Activated naive CD8-positive, alpha-beta T cell treated with anti-CD3 and anti-CD28 coated beads for 36 hours (primary cell): Measurements from ENCODE around the gene AVP. TPM values are rescaled to one million over a fixed set of nuclear protein-coding genes. Genes with fewer than 3 reads are reported as not detected.
"Not testable (repeated sequence)": the region's sequence is repeated elsewhere in the genome, so short reads cannot be mapped to it uniquely, and the experiment has no call there.

ENCODE experiments used
- DNase-seq: peaks from one replicate; pipeline ENCODE4 v3.0.0; 2021
- H3K27ac Mint-ChIP-seq: one replicate; pipeline ENCODE4 v1.8.0; 2022; ENCODE audit warnings: mild to moderate bottlenecking, moderate library complexity, mixed read lengths
- H3K27me3 Mint-ChIP-seq: one replicate; pipeline ENCODE4 v1.8.0; 2022; ENCODE audit warnings: mild to moderate bottlenecking, mixed read lengths
- H3K36me3 Mint-ChIP-seq: one replicate; pipeline ENCODE4 v1.8.0; 2021; ENCODE audit warnings: mild to moderate bottlenecking, mixed read lengths
- H3K4me1 Mint-ChIP-seq: one replicate; pipeline ENCODE4 v1.8.0; 2021; ENCODE audit warnings: mixed read lengths
- H3K4me3 Mint-ChIP-seq: one replicate; pipeline ENCODE4 v1.8.0; 2022; ENCODE audit warnings: mild to moderate bottlenecking, moderate library complexity, mixed read lengths
- H3K9me3 Mint-ChIP-seq: one replicate; pipeline ENCODE4 v1.8.0; 2022; ENCODE audit warnings: mixed read lengths
- total RNA-seq, 2 experiments: library from RNA; stranded (reverse); gene quantifications; one replicate each; pipeline ENCODE4 v1.2.3, GENCODE V29; 2021

The AVP gene, protein sequence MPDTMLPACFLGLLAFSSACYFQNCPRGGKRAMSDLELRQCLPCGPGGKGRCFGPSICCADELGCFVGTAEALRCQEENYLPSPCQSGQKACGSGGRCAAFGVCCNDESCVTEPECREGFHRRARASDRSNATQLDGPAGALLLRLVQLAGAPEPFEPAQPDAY
- not detected for total RNA-seq

DNA sequence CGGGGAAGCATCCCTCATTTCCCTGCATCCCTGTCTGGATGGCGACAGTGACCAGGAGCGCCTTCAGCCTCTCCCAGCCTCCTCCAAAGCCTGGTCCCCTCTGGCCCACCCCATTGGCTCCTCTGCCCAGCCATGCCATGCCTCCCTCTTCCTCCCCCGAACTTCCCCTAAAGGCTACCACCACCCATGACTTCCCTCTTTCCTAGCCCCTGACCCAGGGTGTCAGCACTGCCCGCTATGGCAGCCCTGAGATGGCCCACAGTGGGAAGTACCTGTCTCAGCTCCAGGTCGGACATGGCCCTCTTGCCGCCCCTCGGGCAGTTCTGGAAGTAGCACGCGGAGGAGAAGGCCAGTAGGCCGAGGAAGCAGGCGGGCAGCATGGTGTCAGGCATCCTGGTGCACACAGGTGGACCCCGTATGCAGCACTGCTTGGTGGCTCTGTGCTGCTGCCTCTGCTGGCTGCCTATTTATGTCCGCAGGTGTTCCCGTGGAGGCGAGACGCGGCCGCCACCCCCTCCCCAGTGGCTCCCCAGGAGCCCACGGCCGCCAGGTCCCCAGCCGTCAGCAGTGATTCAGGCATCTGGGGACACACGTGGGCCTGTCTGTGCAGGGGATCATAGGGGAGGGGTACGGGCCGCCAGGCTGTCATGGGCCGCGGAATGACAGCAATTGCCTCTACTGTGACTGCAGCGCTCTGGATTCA, at the start of gene AVP:
Gene AVP (minus strand): TSS at position 442 of the 703 bp plus-strand sequence. CDS start 50 bp downstream, at position 392.
- no peak for DNase-seq
- no peak within 1 kb of the TSS for H3K4me3 Mint-ChIP-seq
- H3K27me3 Mint-ChIP-seq = peaks cover 48% of the 10 kb centered on the region
- H3K9me3 Mint-ChIP-seq = no peaks in the 10 kb centered on the region
- peaks cover 4% of the 10 kb centered on the region for H3K4me1 Mint-ChIP-seq
- H3K36me3 Mint-ChIP-seq = no peaks in the 10 kb centered on the region
- H3K27ac Mint-ChIP-seq = no peak within 1 kb of the TSS

DNA sequence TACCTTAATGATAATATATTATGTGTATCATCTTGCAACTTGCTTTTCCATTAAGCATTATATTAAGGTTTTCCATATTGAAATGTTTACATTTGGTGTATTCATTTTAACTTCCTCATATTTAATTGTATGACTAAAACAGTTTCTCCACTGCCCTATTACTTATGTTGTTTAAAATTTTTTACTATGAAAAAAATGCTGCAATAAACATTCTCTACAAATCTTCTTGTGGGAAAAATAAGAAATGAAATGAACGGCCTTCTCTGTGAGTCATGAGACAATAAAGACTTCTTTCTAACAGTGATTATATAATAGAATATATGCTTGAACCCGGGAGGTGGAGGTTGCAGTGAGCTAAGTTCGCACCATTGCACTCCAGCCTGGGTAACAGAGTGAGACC, 49.6 kb upstream of the AVP start:
- H3K27ac Mint-ChIP-seq = no peak overlapping the region
- no peak for DNase-seq
- peaks cover 17% of the 10 kb centered on the region for H3K4me1 Mint-ChIP-seq
- no peak overlapping the region for H3K4me3 Mint-ChIP-seq
- H3K27me3 Mint-ChIP-seq = no peaks in the 10 kb centered on the region
- H3K36me3 Mint-ChIP-seq = no peaks in the 10 kb centered on the region
- H3K9me3 Mint-ChIP-seq = no peaks in the 10 kb centered on the region

DNA sequence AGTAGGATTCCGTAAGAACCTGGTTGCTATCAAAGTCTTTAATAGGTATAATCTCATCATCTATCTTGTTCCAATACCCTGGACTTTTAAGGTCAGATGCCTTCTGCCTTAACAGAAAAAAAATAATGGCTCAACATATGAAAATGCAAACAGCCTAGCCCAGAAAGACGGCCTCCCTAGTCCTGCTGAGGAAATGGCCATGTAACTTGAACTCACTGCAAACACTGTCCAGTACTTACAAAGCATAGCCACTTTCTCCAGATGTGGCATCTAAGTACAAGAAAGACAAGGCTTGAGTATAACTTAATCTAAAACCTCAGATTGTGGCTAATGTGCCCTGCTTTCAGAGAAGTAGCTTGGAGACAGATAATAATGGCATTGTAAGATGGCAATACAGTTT, 48.6 kb upstream of the AVP start:
- Mint-ChIP-seq H3K4me3 (no peak overlapping the region), H3K9me3 (no peaks in the 10 kb centered on the region), H3K27me3 (no peaks in the 10 kb centered on the region), H3K27ac (no peak overlapping the region), H3K4me1 (peaks cover 12% of the 10 kb centered on the region), H3K36me3 (no peaks in the 10 kb centered on the region)
- DNase-seq = no peak

DNA sequence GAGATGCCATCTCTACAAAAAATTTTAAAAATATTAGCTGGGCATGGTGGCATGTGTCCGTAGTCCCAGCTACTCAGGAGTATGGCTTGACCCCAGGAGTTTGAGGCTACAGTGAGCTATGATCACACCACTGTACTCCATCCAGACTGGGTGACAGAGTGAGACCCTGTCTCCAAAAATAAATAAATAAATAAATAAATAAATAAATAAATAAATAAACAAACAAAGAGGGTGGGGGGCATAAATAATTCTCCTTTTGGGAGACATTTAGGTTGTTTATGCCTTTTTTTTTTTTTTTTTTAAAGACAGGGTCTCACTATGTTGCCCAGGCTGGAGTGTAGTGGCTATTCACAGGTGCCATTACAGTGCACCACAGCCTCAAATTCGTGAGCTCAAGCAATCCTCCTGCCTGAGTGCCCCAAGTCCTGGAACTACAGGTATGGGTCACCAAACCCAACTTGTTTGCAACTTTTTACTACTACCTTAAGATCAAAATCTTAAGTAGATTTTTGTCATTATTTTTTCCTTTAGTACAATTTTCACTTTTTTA, 45.6 kb upstream of the AVP start:
- Mint-ChIP-seq H3K4me3 (no peak overlapping the region), H3K27ac (no peak overlapping the region), H3K9me3 (no peaks in the 10 kb centered on the region), H3K4me1 (peaks cover 4% of the 10 kb centered on the region), H3K27me3 (no peaks in the 10 kb centered on the region), H3K36me3 (peaks cover 8% of the 10 kb centered on the region)
- DNase-seq = no peak

DNA sequence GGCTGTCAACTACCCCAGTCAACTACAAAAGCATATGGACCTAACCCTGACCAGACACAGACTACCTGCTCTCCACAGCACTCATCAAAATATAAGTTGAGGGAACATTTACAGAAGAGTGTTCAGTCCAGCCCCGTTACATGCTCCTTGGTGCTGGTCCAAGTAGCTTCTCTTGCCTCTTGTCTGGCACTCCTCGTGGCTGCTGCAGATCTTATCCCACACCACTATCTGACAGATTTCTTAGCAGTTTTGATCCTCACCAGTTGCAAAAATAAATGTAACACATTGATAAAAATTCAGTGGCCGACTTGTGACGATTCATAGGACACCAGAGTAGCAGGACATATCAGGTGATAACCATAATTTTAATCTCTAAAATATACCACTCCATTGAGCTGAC, 44.6 kb upstream of the AVP start:
- Mint-ChIP-seq H3K27me3 (no peaks in the 10 kb centered on the region), H3K9me3 (no peaks in the 10 kb centered on the region)

DNA sequence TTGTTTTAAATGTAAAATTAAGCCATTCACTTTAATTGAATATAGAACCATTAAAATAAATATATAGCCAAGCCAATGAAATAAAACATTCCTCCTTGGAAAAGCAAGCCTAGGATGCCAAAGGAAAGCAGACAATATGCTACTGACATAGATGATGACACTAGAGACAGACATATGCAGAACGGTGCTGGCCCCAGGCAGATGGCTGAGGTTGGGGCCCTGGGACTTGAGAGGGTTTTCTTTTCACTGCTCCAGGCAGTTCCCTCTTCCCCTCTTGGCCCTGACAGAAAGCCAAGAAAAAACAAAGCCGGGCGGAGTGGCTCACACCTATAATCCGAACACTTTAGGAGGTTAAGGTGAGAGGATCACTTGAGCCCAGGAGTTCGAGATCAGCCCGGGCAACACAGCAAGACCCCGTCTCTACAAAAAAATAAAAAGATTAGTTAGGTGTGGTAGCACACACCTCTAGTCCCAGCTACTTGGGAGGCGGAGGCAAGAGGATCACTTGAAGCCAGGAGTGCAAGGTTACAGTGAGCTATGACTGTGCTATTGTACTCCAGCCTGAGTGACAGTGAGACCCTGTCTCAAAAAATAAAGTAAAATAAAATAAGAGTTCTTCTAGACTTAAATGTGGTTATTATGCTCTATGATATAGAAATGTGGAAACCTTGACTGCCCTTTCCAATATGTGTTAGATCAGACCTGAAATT, 43.9 kb upstream of the AVP start:
- peaks cover 1% of the 10 kb centered on the region for H3K9me3 Mint-ChIP-seq
- peaks cover 24% of the 10 kb centered on the region for H3K36me3 Mint-ChIP-seq
- no peaks in the 10 kb centered on the region for H3K27me3 Mint-ChIP-seq
- no peak overlapping the region for H3K4me3 Mint-ChIP-seq
- H3K27ac Mint-ChIP-seq = no peak overlapping the region
- DNase-seq = no peak
- peaks cover 4% of the 10 kb centered on the region for H3K4me1 Mint-ChIP-seq

More for the DNA sequence above, 44.6 kb upstream of the AVP start:
- DNase-seq = no peak
- peaks cover 3% of the 10 kb centered on the region for H3K4me1 Mint-ChIP-seq
- no peak overlapping the region for H3K27ac Mint-ChIP-seq
- H3K36me3 Mint-ChIP-seq = peaks cover 17% of the 10 kb centered on the region
- no peak overlapping the region for H3K4me3 Mint-ChIP-seq

DNA sequence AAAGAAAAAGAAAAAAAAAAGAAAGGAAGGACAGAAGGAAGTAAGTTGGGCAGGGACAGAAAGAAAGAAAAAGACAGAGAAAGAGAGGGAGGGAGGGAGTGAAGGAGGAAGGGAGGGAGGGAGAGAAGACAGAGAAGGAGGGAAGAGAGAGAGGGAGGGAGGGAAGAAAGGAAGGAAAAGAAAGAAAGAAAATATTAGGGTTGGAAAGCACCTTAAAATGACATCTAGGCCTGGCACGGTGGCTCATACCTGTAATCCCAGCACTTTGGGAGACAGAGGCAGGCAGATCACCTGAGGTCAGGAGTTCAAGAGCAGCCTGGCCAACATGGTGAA, 42.0 kb upstream of the AVP start:
- H3K4me1 Mint-ChIP-seq = peaks cover 21% of the 10 kb centered on the region
- H3K36me3 Mint-ChIP-seq = peaks cover 42% of the 10 kb centered on the region
- DNase-seq = no peak
- H3K4me3 Mint-ChIP-seq = no peak overlapping the region
- H3K27ac Mint-ChIP-seq = no peak overlapping the region
- peaks cover 14% of the 10 kb centered on the region for H3K9me3 Mint-ChIP-seq
- H3K27me3 Mint-ChIP-seq = no peaks in the 10 kb centered on the region

DNA sequence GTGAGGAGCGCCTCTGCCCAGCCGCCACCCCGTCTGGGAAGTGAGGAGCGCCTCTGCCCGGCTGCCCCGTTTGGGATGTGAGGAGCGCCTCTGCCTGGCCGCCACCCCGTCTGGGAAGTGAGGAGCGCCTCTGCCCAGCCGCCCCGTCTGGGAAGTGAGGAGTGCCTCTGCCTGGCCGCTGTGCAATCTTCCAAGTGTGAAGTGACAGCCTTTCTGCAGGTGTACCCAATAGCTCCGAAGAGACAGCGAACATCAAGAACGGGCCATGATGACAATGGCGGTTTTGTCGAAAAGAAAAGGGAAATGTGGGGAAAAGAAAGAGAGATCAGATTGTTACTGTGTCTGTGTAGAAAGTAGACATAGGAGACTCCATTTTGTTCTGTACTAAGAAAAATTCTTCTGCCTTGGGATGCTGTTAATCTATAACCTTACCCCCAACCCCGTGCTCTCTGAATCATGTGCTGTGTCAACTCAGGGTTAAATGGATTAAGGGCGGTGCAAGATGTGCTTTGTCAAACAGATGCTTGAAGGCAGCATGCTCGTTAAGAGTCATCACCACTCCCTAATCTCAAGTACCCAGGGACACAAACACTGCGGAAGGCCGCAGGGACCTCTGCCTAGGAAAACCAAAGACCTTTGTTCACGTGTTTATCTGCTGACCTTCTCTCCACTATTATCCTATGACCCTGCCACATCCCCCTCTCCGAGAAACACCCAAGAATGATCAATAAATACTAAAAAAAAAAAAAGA, 41.4 kb upstream of the AVP start:
- not testable (repeated sequence) for H3K27me3 Mint-ChIP-seq, H3K27ac Mint-ChIP-seq, DNase-seq, H3K4me3 Mint-ChIP-seq
- peaks cover 46% of the 10 kb centered on the region for H3K36me3 Mint-ChIP-seq
- peaks cover 25% of the 10 kb centered on the region for H3K4me1 Mint-ChIP-seq
- H3K9me3 Mint-ChIP-seq = peaks cover 14% of the 10 kb centered on the region

DNA sequence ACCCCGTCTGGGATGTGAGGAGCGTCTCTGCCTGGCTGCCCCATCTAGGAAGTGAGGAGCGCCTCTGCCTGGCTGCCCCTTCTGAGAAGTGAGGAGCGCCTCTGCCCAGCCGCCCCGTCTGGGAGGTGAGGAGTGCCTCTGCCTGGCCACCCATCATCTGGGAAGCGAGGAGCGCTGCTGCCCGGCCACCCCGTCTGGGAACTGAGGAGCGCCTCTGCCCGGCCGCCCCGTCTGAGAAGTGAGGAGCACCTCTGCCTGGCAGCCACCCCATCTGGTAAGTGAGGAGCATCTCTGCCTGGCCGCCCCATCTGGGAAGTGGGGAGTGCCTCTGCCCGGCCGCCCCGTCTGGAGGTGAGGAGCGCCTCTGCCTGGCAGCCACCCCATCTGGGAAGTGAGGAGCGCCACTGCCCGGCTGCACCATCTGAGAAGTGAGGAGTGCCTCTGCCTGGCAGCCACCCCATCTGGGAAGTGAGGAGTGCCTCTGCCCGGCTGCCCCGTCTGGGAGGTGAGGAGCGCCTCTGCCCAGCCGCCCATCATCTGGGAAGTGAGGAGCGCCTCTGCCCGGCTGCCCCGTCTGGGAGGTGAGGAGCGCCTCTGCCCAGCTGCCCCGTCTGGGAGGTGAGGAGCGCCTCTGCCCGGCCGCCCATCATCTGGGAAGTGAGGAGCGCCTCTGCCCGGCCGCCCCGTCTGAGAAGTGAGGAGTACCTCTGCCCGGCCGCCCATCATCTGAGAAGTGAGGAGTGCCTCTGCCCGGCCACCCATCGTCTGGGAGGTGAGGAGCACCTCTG, 40.4 kb upstream of the AVP start:
- not testable (repeated sequence) for H3K4me3 Mint-ChIP-seq, DNase-seq, H3K27ac Mint-ChIP-seq, H3K27me3 Mint-ChIP-seq
- peaks cover 29% of the 10 kb centered on the region for H3K4me1 Mint-ChIP-seq
- H3K36me3 Mint-ChIP-seq = peaks cover 50% of the 10 kb centered on the region
- H3K9me3 Mint-ChIP-seq = peaks cover 14% of the 10 kb centered on the region

DNA sequence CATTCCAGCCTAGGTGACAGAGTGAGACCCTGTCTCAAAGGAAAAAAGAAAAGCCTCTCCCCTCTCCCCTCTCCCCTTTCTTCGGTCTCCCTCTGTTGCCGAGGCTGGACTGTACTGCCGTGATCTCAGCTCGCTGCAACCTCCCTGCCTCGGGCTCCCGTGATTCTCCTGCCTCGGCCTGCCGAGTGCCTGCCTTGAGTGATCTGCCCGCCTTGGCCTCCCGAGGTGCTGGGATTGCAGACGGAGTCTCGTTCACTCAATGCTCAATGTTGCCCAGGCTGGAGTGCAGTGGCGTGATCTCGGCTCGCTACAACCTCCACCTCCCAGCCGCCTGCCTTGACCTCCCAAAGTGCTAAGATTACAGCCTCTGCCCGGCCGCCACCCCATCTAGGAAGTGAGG, 39.6 kb upstream of the AVP start:
- not testable (repeated sequence) for DNase-seq, H3K4me3 Mint-ChIP-seq, H3K27ac Mint-ChIP-seq, H3K27me3 Mint-ChIP-seq
- H3K9me3 Mint-ChIP-seq = peaks cover 14% of the 10 kb centered on the region
- peaks cover 29% of the 10 kb centered on the region for H3K4me1 Mint-ChIP-seq
- peaks cover 50% of the 10 kb centered on the region for H3K36me3 Mint-ChIP-seq

DNA sequence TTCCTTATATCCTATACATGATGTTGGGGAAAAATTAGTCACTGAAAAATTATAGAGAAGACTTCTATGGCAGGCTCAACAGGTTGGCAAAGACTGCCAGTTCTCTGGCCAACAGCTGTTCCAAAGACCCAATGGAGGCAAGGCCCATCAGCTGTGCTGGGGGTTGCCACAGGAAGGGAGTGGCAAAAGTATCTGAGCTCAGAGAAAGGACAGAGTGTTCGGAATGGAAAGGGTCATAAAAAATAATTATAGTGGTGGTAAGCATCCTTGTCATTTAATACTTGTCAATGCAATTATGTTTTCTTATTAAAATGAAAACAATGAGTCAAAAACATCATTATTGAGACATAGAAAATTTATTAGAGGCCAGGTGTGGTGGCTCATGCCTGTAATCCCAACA, 39.0 kb upstream of the AVP start:
- Mint-ChIP-seq H3K36me3 (peaks cover 50% of the 10 kb centered on the region), H3K27ac (peak overlapping the region; percentile 78), H3K4me3 (no peak overlapping the region), H3K9me3 (peaks cover 14% of the 10 kb centered on the region), H3K4me1 (peaks cover 29% of the 10 kb centered on the region), H3K27me3 (no peaks in the 10 kb centered on the region)
- no peak for DNase-seq

DNA sequence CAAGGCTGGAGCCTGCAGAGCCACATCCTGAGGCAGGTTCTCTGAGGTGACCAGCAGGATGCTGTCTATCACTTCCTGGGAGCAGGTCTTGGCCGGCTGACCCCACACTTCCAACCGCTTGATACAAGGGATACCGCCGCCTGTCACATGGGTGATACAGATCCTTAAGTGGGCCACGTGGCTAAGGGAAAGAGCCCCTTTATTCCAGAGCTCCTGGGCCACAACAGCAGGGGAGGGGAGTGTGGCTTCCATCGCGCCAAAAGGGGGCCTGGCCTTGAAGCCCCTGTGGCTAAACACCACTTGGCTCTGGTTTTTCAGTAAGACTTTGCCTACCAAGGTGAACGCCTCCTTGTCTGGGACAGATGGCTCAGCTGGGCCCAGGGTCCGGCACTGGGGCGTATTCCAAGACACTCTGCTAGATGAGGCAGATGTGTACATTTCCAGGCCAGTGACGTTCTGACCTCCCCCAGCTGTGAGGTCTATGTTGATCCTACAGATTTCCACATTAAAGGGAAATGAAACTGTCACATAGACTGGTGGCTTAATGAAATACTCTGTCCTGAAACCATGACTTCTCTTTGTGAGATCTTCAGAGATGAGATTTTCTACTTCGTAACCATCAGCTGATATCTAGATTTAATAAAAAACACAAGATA, 37.6 kb upstream of the AVP start:
- no peak for DNase-seq
- Mint-ChIP-seq H3K36me3 (peaks cover 50% of the 10 kb centered on the region), H3K4me3 (no peak overlapping the region)

DNA sequence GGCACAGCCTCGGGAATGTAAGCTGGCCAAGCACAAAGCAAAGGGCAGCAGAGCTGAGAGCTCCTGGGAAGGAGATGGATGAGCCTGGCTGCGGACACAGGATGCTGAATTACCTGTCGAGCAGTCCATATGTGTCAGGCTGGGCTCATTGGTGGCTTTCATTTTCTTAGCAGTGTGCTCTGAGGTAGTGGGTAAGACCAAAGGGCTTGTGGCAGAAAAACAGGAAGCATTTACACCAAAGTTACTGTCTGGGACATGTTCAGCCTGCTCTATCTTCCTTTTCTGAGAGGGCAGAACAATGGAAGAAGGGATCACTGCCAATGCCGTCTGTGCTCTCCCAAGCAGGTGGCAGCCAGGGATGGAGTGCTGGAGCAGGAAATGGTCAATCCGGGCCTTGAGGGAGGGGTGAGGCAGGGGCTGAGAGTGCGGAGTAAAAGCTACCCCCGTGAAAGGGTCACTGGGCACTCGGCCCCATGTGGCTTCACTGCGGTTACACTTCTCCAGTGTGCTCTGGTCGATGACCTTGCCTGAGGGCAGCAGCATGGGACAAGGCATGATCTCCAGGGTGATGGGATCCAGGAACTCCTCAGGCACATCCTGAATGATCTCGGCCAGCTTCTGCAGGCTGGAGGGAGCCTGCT, 36.9 kb upstream of the AVP start:
- DNase-seq = no peak
- Mint-ChIP-seq H3K36me3 (peaks cover 47% of the 10 kb centered on the region), H3K4me3 (no peak overlapping the region), H3K9me3 (peaks cover 14% of the 10 kb centered on the region), H3K4me1 (peaks cover 33% of the 10 kb centered on the region), H3K27me3 (no peaks in the 10 kb centered on the region), H3K27ac (peak overlapping the region; percentile 78)

More for the DNA sequence above, 37.6 kb upstream of the AVP start:
- Mint-ChIP-seq H3K4me1 (peaks cover 31% of the 10 kb centered on the region), H3K9me3 (peaks cover 14% of the 10 kb centered on the region), H3K27ac (peak overlapping the region; percentile 78), H3K27me3 (no peaks in the 10 kb centered on the region)
